ENCODE results near the gene PSKH1. TPM values are rescaled to one million over a fixed set of nuclear protein-coding genes. Genes with fewer than 3 reads are reported as not detected.

The PSKH1 gene
- total and polyA plus RNA-seq, 9 of the 15 experiments (the other 6 are each of a cell fraction or from before 2014, with no cell fraction given) = 0.96 to 20.9 (median 9.4) TPM

GRCh38 chr16:67872631-67873434 lies 20.2 kb upstream of the PSKH1 start, which contains the start of gene EDC4 (continued):
- TF ChIP-seq, protein P1, sequence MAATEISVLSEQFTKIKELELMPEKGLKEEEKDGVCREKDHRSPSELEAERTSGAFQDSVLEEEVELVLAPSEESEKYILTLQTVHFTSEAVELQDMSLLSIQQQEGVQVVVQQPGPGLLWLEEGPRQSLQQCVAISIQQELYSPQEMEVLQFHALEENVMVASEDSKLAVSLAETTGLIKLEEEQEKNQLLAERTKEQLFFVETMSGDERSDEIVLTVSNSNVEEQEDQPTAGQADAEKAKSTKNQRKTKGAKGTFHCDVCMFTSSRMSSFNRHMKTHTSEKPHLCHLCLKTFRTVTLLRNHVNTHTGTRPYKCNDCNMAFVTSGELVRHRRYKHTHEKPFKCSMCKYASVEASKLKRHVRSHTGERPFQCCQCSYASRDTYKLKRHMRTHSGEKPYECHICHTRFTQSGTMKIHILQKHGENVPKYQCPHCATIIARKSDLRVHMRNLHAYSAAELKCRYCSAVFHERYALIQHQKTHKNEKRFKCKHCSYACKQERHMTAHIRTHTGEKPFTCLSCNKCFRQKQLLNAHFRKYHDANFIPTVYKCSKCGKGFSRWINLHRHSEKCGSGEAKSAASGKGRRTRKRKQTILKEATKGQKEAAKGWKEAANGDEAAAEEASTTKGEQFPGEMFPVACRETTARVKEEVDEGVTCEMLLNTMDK (IDR thresholded peaks at IDR 0.05; ENCODE audit: borderline replicate concordance, insufficient read depth, low read depth, low read length, poor library complexity, severe bottlenecking) = no peak
- TF ChIP-seq CBFA2T3 (IDR thresholded peaks at IDR 0.05) (no peak), HNRNPH1 (optimal IDR thresholded peaks at IDR 0.05; ENCODE audit: low read depth, low read length) (no peak), SNIP1 (IDR thresholded peaks at IDR 0.05; ENCODE audit: low read depth) (no peak), ZNF778 (CRISPR knock-in tag; IDR thresholded peaks at IDR 0.05) (no peak), SMARCB1 (IDR thresholded peaks at IDR 0.05; ENCODE audit: insufficient read length, low read depth) (no peak), KDM2B (CRISPR knock-in tag; IDR thresholded peaks at IDR 0.05) (no peak), ZNF740 (CRISPR knock-in tag; IDR thresholded peaks at IDR 0.05) (peak; percentile 85), ZNF740 (tag; IDR thresholded peaks at IDR 0.05) (no peak), TRIM24 (IDR thresholded peaks at IDR 0.05) (peak in 1 of 2 experiments; percentile 99; a peak in 2 of 4 replicates), ZNF75A (CRISPR knock-in tag; IDR thresholded peaks at IDR 0.05) (0 out of 2 replicates have a peak, but pooled peaks have one; percentile 16), CUX1 (CRISPR knock-in tag; IDR thresholded peaks at IDR 0.05) (no peak), DDX20 (tag; IDR thresholded peaks at IDR 0.05; ENCODE audit: low read depth) (no peak), ETV1 (tag; conservative IDR thresholded peaks at IDR 0.05; ENCODE audit: low read depth) (peak; percentile 80), NR2F6 (CRISPR knock-in tag; IDR thresholded peaks at IDR 0.05) (0 out of 2 replicates have a peak, but pooled peaks have one; percentile 40), BCOR (IDR thresholded peaks at IDR 0.05) (no peak), COPS2 (conservative IDR thresholded peaks at IDR 0.05) (no peak), U2AF2 (optimal IDR thresholded peaks at IDR 0.05; ENCODE audit: low read depth, low read length) (no peak), MCM2 (IDR thresholded peaks at IDR 0.05; ENCODE audit: low read depth) (no peak)
